Astrocyte of the spinal cord (primary cell): Measurements from ENCODE around the gene MCM7.

Source experiments
- DNase-seq: peaks from one replicate; pipeline ENCODE4 v3.0.0; 2011; ENCODE audit warnings: low read depth, low spot score
- H3K4me3 ChIP-seq: 2 replicates; pipeline ENCODE4 v1.5.1; 2011; ENCODE audit warnings: low read depth, mild to moderate bottlenecking, low read length, moderate library complexity
- CTCF ChIP-seq: IDR thresholded peaks from 2 replicates; pipeline ENCODE4 v1.5.1; 2012; ENCODE audit warnings: low read depth, mild to moderate bottlenecking, low read length, inconsistent platforms
- in situ Hi-C: cut with HindIII; loops from 2 replicates; pipeline ENCODE4 v1.10.0; 2017; ENCODE audit warnings: low sequenced_read_pairs

The MCM7 gene

DNA sequence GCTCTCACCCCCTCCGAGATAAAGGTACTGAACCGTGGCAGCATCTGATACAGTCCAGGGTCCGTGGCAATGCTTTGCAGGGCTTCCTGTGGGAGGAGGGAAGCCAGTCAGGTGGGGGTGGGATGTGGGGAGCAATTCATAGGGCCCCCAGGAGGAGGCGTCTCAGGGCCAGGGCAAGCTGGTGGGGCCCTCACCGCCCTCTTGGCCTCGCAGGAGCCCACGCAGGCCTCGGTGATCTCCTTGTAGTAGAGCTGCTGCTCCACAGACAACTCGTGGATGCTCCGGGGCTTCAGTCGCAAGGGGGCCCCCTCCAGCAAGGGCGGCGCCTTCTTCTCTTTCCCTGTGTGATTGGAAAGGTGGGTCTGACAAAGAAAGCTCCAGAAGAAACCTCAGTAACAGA is 10.7 kb upstream of the MCM7 start:
- no peak overlapping the region for H3K4me3 ChIP-seq
- in situ Hi-C loops = no loop called here
- DNase-seq = no peak
- TF ChIP-seq CTCF = no peak

- no peak overlapping the region for H3K4me3 ChIP-seq
- no peak for TF ChIP-seq CTCF
- in situ Hi-C loops = no loop called here
- no peak for DNase-seq
These were observed 10.0 kb upstream of the MCM7 start for GRCh38 chr7:100111156-100111555.

GRCh38 chr7:100109521-100110163 is 8.4 kb upstream of the MCM7 start:
- peak; percentile 18 for TF ChIP-seq CTCF
- in situ Hi-C loops = no loop called here
- no peak overlapping the region for H3K4me3 ChIP-seq
- DNase-seq = no peak

- DNase-seq = no peak
- TF ChIP-seq CTCF = no peak
- in situ Hi-C loops = no loop called here
- H3K4me3 ChIP-seq = no peak overlapping the region
These were observed 6.7 kb upstream of the MCM7 start for GRCh38 chr7:100107890-100108289.

DNA sequence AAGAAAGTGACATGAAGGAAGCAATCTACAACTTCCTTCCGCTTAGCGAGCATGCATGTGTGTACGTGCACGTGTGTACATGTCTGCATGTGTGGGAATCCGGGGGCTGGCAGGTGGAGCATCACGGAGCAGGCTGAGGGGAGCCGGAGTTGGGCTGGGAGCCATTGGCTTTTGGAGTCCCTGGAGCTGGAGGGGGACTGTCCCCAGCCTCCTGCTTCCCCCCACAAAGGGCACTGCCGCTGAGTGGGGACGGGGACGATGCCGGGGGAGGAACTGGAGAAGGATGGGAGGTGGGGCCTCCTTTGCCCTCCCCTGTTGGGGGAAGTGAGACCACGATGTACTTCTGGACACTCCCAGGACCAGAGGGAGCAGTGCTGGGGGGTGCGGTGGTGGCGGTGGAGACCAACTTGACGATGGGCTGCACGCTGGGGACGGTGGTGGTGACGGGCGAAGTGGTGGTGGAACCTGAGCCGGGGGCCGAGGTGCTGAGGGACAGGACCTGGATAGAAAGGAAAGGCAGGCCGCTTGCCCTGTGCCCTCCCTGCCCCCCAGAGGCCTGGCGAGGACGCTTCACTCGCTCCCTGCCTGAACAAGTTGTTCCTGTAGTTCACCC is 6.0 kb upstream of the MCM7 start:
- no peak for TF ChIP-seq CTCF
- DNase-seq = no peak
- no peak overlapping the region for H3K4me3 ChIP-seq
- in situ Hi-C loops = no loop called here

DNA sequence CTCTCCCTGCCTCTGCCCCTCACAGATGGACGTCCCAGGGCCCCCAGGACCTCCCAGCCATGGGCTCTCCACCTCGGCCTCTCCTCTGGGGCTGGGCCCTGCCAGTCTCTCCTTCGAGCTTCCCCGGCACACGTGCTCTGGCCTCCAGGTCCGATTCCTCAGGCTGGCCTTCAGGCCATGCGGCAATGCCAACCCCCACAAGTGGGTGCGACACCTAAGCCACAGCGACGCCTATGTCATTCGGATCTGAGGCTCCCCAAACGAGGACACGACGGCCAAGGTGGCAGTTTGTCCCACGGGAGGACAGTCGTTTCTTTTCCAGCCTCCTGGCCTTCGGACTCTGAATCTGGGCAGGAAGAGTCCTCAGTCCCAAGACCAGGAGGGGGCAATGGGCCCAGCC is 5.4 kb upstream of the MCM7 start:
- TF ChIP-seq CTCF = no peak
- in situ Hi-C loops = no loop called here
- H3K4me3 ChIP-seq = no peak overlapping the region
- DNase-seq = no peak
